H1 (cell line): ENCODE results near the gene ASH1L.
"Not testable (repeated sequence)": the region's sequence is repeated elsewhere in the genome, so short reads cannot be mapped to it uniquely, and the experiment has no call there.

Experiments
- CREB1 ChIP-seq: IDR thresholded peaks from 2 replicates; pipeline ENCODE4 v1.6.1; 2012; ENCODE audit warnings: inconsistent platforms
- CTCF ChIP-seq, 3 experiments: IDR thresholded peaks; 1 replicate in 2 of 3; 2 replicates in 1 of 3; pipeline versions ENCODE4 v1.5.1 to v1.6.1; 2011; ENCODE audit warnings: low read length in 3 of 3, mild to moderate bottlenecking in 3 of 3, inconsistent platforms in 2 of 3, low read depth in 1 of 3, moderate library complexity in 1 of 3; ENCODE audit not compliant: insufficient read depth in 1 of 3; ENCODE audit errors: control extremely low read depth in 1 of 3
- EZH2 ChIP-seq: fragments of 200-600 bp; sonication (generic); IDR thresholded peaks from 2 replicates; pipeline ENCODE4 v1.7.1; 2012; ENCODE audit warnings: low read depth, mild to moderate bottlenecking, moderate library complexity, low read length, inconsistent platforms; ENCODE audit not compliant: severe bottlenecking
- GTF2F1 ChIP-seq: IDR thresholded peaks from 2 replicates; pipeline ENCODE4 v1.6.1; 2012; ENCODE audit warnings: low read depth, low read length, improper control_type of control experiment, borderline replicate concordance
- POLR2AphosphoS5 ChIP-seq: IDR thresholded peaks from 2 replicates; pipeline ENCODE4 v1.6.1; 2011; ENCODE audit warnings: low read depth, low read length
- SP1 ChIP-seq: IDR thresholded peaks from 2 replicates; pipeline ENCODE4 v1.6.1; 2011; ENCODE audit warnings: low read depth, low read length
- USF2 ChIP-seq: IDR thresholded peaks from 2 replicates; pipeline ENCODE4 v1.6.1; 2011; ENCODE audit warnings: low read length, improper control_type of control experiment
- YY1 ChIP-seq: IDR thresholded peaks from 2 replicates; pipeline ENCODE4 v1.6.1; 2011; ENCODE audit warnings: low read depth, mild to moderate bottlenecking, low read length
- ZNF274 ChIP-seq: IDR thresholded peaks from 2 replicates; pipeline ENCODE4 v1.7.0; 2012; ENCODE audit warnings: low read length, borderline replicate concordance; ENCODE audit errors: extremely low read depth

GRCh38 chr1:155486952-155487351 lies 75.7 kb downstream of the ASH1L start:
- TF ChIP-seq CREB1; ZNF274; YY1; CTCF (IDR thresholded peaks at IDR 0.05; ENCODE audit: control extremely low read depth in 1 of 3, insufficient read depth in 1 of 3, low read depth in 1 of 3, low read length in 3 of 3); USF2; SP1; POLR2AphosphoS5; EZH2; GTF2F1: not testable (repeated sequence)
